BE2C (cell line): Measurements from ENCODE around the gene PARP6.

Source experiments
- DNase-seq: peaks from one replicate; pipeline ENCODE4 v3.0.0-alpha.2; 2020
- H3K27me3 ChIP-seq: fragments of 250-450 bp; sonication (Bioruptor Pico); 2 replicates; pipeline ENCODE4 v1.5.1; 2020; ENCODE audit warnings: mild to moderate bottlenecking
- H3K36me3 ChIP-seq: fragments of 250-450 bp; sonication (Bioruptor Pico); 2 replicates; pipeline ENCODE4 v1.5.1; 2020; ENCODE audit warnings: mild to moderate bottlenecking
- H3K4me1 ChIP-seq: fragments of 250-450 bp; sonication (Bioruptor Pico); 2 replicates; pipeline ENCODE4 v1.5.1; 2020
- H3K4me3 ChIP-seq: 2 replicates; pipeline ENCODE4 v1.5.1; 2011; ENCODE audit warnings: low read depth, low read length
- H3K9me3 ChIP-seq: fragments of 250-450 bp; sonication (Bioruptor Pico); 2 replicates; pipeline ENCODE4 v1.5.1; 2020
- TF ChIP-seq, protein P1 (sequence below): IDR thresholded peaks from 2 replicates; pipeline ENCODE4 v1.5.1; 2012; ENCODE audit warnings: mild to moderate bottlenecking, low read depth, low read length

The PARP6 gene

DNA sequence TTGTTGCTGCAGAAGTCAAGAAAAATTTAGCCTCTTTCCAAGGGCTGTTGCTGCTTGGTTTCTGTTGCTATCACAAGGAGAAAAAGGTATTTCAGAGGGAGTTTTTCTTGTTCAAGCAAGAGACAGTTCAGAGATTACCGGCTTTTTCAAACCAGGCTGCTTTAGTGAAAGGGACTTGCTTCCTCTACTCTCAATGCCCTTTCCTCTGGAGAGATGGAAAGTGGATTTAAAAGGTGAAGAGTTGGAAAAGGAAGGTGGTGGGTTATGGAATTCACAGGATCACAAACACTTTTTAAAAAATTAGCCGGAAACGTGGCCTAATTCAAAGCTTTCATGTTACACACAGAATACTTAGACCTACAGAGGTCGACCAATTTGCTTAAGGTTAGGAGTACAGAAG lies 1.1 kb downstream of the PARP6 start:
- Histone ChIP-seq H3K36me3 (peaks cover 19% of the 10 kb centered on the region), H3K9me3 (no peaks in the 10 kb centered on the region), H3K4me3 (peak overlapping the region; percentile 81), H3K4me1 (no peaks in the 10 kb centered on the region), H3K27me3 (no peaks in the 10 kb centered on the region)
- DNase-seq, result no peak
- TF ChIP-seq, protein P1, sequence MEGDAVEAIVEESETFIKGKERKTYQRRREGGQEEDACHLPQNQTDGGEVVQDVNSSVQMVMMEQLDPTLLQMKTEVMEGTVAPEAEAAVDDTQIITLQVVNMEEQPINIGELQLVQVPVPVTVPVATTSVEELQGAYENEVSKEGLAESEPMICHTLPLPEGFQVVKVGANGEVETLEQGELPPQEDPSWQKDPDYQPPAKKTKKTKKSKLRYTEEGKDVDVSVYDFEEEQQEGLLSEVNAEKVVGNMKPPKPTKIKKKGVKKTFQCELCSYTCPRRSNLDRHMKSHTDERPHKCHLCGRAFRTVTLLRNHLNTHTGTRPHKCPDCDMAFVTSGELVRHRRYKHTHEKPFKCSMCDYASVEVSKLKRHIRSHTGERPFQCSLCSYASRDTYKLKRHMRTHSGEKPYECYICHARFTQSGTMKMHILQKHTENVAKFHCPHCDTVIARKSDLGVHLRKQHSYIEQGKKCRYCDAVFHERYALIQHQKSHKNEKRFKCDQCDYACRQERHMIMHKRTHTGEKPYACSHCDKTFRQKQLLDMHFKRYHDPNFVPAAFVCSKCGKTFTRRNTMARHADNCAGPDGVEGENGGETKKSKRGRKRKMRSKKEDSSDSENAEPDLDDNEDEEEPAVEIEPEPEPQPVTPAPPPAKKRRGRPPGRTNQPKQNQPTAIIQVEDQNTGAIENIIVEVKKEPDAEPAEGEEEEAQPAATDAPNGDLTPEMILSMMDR, result no peak

DNA sequence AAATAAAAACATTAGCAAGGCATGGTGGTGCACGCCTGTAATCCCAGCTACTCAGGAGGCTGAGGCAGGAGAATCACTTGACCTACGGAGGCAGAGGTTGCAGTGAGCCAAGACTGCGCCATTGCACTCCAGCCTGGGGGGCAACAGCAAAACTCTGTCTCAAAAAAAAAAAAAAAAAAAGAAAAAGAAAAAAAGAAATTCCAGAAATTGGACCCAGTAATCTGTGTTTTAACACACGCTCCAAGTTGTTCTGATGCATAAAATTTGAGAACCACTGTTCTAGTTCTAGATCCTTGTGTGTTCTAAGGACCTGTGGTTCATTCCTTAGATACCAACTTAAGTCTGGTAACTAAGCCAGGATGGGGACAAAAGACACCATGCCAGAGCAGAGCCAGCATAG lies 2.6 kb downstream of the PARP6 start:
- TF ChIP-seq, protein P1, result no peak
- H3K27me3 ChIP-seq, result no peaks in the 10 kb centered on the region
- H3K4me1 ChIP-seq, result no peaks in the 10 kb centered on the region
- no peaks in the 10 kb centered on the region for H3K9me3 ChIP-seq
- H3K4me3 ChIP-seq, result no peak overlapping the region
- H3K36me3 ChIP-seq, result peaks cover 34% of the 10 kb centered on the region
- no peak for DNase-seq

DNA sequence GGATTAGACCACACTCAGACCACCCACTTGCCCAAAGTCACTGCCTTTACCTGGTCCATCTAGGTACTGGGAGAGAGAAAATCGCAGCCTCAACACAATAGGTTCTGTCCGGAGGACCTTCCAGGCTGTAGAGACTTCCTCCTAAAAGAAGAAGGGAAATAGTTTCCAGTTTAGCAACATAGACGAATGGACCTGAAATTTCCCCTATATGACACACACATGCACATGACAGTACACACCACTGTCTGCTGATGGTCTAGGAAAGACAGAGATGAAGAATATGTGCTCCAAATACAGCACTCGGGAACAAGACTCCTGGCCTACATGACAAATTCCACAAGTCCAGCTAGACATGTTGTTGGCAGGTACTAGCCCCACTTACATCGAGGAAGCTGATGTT lies 7.3 kb downstream of the PARP6 start:
- Histone ChIP-seq H3K4me3 (no peak overlapping the region), H3K36me3 (peaks cover 74% of the 10 kb centered on the region), H3K9me3 (no peaks in the 10 kb centered on the region), H3K4me1 (no peaks in the 10 kb centered on the region), H3K27me3 (no peaks in the 10 kb centered on the region)
- TF ChIP-seq, protein P1, result no peak
- DNase-seq, result no peak

DNA sequence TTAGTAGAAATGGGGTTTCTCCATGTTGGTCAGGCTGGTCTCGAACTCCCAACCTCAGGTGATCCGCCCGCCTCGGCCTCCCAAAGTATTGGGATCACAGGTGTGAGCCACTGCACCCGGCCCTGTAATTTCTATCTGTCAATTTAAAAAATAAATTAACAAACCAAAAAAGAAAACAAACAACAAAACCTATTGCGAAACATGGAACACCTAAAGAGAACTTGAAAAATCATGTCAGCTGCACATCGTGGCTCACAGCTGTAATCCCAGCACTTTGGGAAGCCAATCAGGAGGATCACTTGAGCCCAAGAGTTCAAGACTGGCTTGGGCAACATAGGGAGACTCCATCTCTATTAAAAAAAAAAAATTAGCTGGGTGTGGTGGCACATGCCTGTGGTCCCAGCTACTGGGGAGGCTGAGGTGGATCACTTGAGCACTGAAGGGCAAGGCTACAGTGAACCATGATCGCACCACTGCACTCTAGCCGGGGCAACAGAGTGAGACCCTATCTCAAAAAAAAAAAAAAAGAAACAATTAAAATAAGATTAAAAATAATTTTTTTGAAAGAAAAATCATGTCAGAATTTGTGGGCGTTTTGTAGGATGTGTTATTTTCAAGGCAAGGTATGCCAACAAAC lies 19.6 kb downstream of the PARP6 start:
- H3K4me3 ChIP-seq, result no peak overlapping the region
- TF ChIP-seq, protein P1, result no peak
- DNase-seq, result no peak
- H3K9me3 ChIP-seq, result no peaks in the 10 kb centered on the region
- no peaks in the 10 kb centered on the region for H3K4me1 ChIP-seq
- peaks cover 62% of the 10 kb centered on the region for H3K36me3 ChIP-seq
- no peaks in the 10 kb centered on the region for H3K27me3 ChIP-seq

DNA sequence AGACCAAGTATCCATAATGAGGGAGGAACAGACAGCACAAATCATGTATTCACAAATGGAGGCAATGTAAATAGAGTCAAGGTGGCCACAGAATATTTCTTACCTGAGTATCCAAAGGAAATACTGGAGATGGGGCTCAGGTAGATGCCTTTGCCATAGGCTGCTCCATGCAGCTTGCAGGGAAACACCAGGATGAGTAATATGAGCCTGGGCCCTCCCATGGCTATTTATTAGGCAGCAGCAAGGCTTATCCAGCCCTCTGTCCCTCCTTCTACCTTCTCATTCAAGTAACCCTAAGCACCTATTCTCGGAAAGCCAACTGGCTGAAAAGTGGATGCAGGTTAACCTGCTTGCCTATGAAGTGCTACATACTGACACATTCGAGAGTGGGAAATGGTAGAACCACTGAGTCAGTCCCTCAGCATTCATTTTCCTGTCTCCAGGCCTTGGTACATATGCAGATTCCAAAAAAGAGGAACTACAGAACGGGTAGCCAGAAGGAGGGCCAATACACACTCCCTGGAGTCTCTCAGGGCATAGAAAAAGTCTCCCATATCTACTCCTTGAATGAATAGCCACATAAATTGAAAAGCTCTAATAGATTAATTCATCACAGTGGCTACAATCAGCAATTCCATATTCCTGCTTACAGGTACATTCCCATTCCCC lies 23.1 kb downstream of the PARP6 start:
- Histone ChIP-seq H3K9me3 (no peaks in the 10 kb centered on the region), H3K36me3 (peaks cover 36% of the 10 kb centered on the region), H3K4me1 (no peaks in the 10 kb centered on the region), H3K4me3 (no peak overlapping the region), H3K27me3 (no peaks in the 10 kb centered on the region)
- no peak for DNase-seq
- TF ChIP-seq, protein P1, result no peak

DNA sequence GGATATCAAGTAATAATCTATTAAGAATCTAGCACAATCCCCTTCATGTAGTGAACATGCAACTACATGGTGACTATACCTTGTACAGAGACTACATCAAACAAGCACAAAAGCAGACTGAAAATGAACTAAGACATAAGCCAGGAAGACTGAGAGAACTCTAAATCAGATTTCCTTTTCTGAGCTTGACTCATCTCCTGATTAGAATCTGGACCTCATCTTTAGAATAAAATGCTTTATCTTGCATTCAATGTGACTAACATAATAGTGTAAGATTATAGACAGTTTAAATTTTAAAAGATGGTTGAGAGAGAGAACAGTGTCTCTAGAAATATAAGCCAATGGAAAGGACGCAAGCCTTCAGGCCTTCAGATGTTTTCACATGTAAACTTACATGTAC lies 23.8 kb downstream of the PARP6 start:
- peaks cover 38% of the 10 kb centered on the region for H3K36me3 ChIP-seq
- TF ChIP-seq, protein P1, result no peak
- no peak for DNase-seq
- no peak overlapping the region for H3K4me3 ChIP-seq
- H3K9me3 ChIP-seq, result no peaks in the 10 kb centered on the region
- no peaks in the 10 kb centered on the region for H3K4me1 ChIP-seq
- H3K27me3 ChIP-seq, result no peaks in the 10 kb centered on the region
